Right cardiac atrium (tissue), 5 donors: ENCODE results near the gene EPHA2. TPM values are rescaled to one million over a fixed set of nuclear protein-coding genes. Genes with fewer than 3 reads are reported as not detected.

ENCODE experiments used
- ATAC-seq, 2 donors: fragments of 200-7000 bp; cut with Tn5 transposase; one replicate each; pipeline versions ENCODE4 v1.8.0 to v1.9.1; 2020; ENCODE audit warnings: moderate library complexity in 2 of 2, mild to moderate bottlenecking in 1 of 2
- DNase-seq, 3 donors: peaks; one replicate each; pipeline ENCODE4 v3.0.0-alpha.2; 2020
- H3K27ac ChIP-seq: one replicate; pipeline ENCODE4 v1.5.1; 2013; ENCODE audit warnings: mild to moderate bottlenecking, low read length, control low read depth, moderate library complexity
- H3K27me3 ChIP-seq: one replicate; pipeline ENCODE4 v1.6.1; 2013; ENCODE audit not compliant: control insufficient read depth, insufficient read depth
- H3K4me1 ChIP-seq: one replicate; pipeline ENCODE4 v1.6.1; 2013; ENCODE audit warnings: low read length; ENCODE audit not compliant: control insufficient read depth, insufficient read depth
- H3K4me3 ChIP-seq: one replicate; pipeline ENCODE4 v1.5.1; 2013; ENCODE audit warnings: low read length, control low read depth
- H3K9me3 ChIP-seq: one replicate; pipeline ENCODE4 v1.6.1; 2013; ENCODE audit warnings: low read length; ENCODE audit not compliant: control insufficient read depth
- WGBS: extraction: QIAGEN DNeasy Blood & Tissue Kit; methylation state at CpG from one replicate; pipeline ENCODE4 v1.1.7; 2013; 5-methylcytosine and 5-hydroxymethylcytosine counted together
- intact Hi-C, 4 donors: fragments of 100-400 bp; cut with DNase I; formaldehyde crosslinking; loops; one replicate each; pipeline versions ENCODE4 v1.11.0 to v1.14.0; 2022 to 2023
- polyA plus RNA-seq: library from polyadenylated mRNA; stranded (reverse); fragments of 200-250 nt; gene quantifications from one replicate; pipeline ENCODE4 v1.2.3, GENCODE V29; 2013
- total RNA-seq, 4 donors: library from RNA; stranded (reverse); fragmentation: NEBNext Ultra II Directional; extraction: Animal tissue kit (Norgen Biotek cat#: 25700); gene quantifications; one replicate each; pipeline ENCODE4 v1.2.1, GENCODE V29; 2021
- donor health status: healthy with polysubstance abuse.
- donor health status: DM: no; HTN: yes; CAD: no.
- donor health status: DM: no; HTN: no; CAD: no.
- donor health status: DM: no; HTN: yes; CAD: no; lungs with severe emphysema.
- donor health status: DM: yes; HTN: yes; CAD: no.

The EPHA2 gene
- total and polyA plus RNA-seq, 5 donors, result 6.4 to 15.7 (median 8.9) TPM

DNA sequence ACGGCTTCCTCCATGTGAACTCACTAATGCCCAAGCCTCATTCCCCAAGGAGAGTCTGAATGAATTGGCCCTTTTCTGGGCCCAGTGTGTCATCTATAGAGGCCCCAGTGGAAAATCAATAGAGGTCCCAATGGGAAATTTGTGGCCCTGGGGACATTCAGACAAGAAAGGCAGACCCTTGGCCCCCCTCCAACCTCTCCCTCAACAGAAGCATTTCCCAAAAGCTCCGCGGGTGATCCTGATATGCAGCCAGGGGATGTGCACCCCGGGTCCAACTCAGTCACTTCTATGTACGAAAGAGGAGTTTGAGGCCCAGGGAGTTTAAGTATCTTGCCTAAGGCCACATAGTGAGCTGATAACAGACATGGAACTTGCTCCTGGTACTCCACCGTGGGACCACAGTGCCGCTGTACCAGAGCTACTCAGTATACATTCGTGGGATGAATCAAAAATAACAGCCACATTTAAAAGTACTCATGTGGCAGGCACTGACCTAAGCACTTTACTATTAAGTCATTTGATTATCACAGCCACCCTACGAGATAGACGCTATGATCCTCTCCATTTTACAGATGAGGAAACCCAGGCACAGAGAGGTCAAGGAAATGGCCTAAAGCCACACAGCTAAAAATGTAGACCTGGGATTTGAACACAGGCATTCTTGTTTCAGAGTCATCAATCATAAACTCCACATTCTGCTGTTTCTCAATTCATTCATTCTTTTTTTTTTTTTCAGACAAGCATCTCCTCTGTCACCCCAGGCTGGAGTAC lies 8.5 kb downstream of the EPHA2 start:
- Histone ChIP-seq H3K27me3 (no peaks in the 10 kb centered on the region), H3K27ac (peak overlapping the region; percentile 99), H3K9me3 (no peaks in the 10 kb centered on the region), H3K4me1 (peaks cover 37% of the 10 kb centered on the region), H3K4me3 (no peak overlapping the region)
- intact Hi-C loops, result no loop called here
- DNase-seq (no peak), ATAC-seq (no peak)
- 49% methylated on average over 10 of the region's 10 CpGs for WGBS

DNA sequence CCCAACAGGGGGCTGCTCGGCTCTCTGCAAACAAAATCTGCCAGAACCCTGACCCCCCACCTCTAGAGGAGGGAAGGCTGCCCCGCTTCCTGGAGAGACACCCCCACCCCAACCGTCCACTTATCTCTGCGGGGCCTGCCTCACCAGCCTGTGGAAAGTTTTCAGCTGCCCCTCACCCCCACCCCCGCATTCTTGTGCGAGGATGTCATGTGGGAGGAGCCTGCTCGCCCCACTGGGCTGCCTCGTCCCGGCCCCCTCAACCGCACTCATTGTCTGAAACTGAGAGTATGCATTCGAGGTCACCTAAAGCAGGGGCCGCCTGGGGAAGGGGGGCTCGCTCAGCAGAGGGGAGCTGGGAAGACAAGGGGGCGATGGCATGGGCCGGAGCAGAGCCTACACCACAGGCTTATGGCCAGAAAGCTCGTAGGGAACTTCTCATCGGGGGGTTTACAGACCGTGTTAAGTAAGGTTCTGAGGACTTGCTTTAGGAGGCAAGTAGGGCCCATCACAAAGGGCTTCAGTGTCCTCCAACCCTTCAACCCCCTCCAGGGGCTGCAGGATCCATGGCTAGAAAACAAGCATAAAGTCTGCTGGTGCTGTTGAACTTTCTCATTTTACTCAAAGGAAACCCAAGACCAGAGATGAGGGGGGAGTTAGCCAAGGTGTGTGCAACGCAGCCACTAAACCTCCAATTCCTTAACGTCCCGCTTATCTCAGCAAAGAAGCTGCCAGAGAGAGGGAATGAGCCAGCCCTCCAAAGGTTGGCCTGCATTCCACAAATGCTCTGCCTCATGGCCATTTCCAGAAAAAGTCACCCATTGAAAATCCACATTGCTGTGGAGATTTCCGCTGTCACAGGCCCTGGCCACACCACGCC lies 9.4 kb downstream of the EPHA2 start:
- H3K27me3 ChIP-seq, result no peaks in the 10 kb centered on the region
- DNase-seq, result peak; percentile 83 to 92 (median 90)
- H3K4me3 ChIP-seq, result no peak overlapping the region
- peak overlapping the region; percentile 99 for H3K27ac ChIP-seq
- intact Hi-C loops, result no loop called here
- H3K4me1 ChIP-seq, result peaks cover 39% of the 10 kb centered on the region
- peak; percentile 63 to 72 for ATAC-seq
- WGBS, result 17% methylated on average over 23 of the region's 23 CpGs
- H3K9me3 ChIP-seq, result no peaks in the 10 kb centered on the region

DNA sequence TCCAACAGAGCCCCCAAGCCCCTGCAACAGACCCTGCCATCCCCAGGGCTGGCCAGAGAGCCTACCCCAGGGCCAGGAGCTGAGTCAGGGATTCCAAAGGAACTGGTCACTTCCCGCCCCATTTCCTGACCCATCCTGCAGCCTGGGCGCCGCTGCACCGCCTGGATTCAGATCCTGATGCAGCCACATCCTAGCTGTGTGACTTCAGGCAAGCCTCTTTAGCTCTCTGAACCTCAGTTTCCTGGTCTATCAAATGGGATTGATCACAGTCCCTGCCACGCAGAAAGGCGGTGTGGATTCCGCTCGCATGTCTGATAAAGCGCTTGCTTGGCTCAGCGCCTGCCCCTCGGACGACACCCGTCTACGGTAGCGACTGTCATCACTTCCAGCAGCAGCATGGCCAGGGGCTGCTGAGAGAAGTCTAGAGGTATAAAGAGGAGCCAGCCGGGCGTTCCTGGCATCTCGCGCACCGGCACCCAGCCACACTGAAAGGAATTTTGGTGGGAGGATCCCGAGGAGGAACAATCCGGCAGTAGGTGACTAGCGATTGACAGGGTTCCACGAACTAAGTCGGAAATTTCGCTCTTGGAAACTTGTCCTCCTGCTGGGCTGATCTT lies 10.1 kb downstream of the EPHA2 start:
- ATAC-seq (peak; percentile 69 to 81), DNase-seq (peak; percentile 84 to 93 (median 93))
- Histone ChIP-seq H3K4me3 (no peak overlapping the region), H3K27ac (peak overlapping the region; percentile 99), H3K4me1 (peaks cover 39% of the 10 kb centered on the region), H3K9me3 (no peaks in the 10 kb centered on the region), H3K27me3 (no peaks in the 10 kb centered on the region)
- intact Hi-C loops, result no loop called here
- 12% methylated on average over 26 of the region's 26 CpGs for WGBS

DNA sequence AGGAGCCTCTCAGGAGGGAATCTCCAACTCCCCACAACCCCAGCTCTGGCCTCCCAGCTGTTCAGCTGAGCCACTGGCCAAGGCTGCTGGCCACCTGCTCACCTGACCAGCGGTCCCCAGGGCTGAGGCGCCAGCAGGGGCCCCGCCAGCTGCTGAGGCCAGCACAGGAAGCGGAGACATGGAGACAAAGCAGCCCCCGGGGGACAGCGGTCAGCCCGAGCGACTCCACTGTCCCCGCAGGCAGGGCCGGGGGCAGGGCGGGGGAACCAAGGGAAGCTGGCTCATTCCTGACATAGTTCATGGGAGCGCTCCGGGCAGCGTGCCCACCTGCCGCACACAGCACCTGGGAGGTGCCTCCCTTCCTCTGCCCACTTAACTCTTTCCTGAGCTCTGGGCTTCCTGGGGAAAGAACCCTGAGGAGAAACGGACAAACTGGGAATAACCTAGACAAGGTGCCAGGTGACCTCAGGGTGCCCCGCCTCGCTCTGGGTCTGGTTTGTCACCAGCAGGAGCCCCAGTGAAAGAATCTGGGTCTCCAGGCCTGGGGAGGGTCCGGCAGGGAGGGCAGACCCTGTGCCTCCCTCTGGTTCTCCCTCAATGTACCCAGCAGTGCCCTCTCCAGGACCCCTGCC lies 10.7 kb downstream of the EPHA2 start:
- peaks cover 40% of the 10 kb centered on the region for H3K4me1 ChIP-seq

DNA sequence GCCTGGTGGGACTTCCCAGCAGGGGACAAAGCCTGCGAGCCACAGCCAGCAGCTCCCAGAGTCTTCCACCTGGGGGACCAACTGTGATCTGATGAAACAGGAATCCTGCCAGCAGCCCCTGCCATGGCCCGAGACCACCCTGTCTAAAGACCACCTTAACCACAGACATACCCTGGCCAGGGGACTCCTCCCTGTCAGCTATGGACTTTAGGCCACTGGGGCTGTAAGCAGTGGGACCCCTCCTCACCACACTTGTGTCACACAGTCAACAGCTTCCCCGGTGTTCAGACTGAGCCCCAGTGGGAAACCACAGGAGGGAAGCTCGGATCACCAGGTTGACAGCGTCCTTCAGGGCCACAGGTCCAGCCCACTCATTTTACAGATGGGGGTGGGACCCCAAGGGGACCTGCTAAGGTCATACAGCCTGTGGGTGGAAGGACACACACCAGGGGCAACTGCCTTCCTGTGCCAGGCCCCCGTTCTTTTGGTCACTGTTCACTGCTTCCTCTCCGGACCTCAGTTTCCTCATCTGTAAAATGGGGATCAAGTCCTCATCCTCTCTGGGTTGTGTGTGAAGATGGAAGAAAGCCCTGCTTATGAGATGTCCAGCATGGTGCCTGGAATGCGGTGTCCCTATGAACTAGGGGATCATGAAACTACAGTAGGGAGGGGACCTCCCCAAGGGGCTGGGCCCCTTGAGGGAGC lies 11.4 kb downstream of the EPHA2 start:
- H3K4me1 ChIP-seq, result peaks cover 44% of the 10 kb centered on the region
- DNase-seq, result peak in 1 of 3 donors; percentile 45
- H3K4me3 ChIP-seq, result no peak overlapping the region
- WGBS, result 55% methylated on average over 8 of the region's 8 CpGs
- H3K27me3 ChIP-seq, result no peaks in the 10 kb centered on the region
- no peaks in the 10 kb centered on the region for H3K9me3 ChIP-seq
- ATAC-seq, result no peak
- intact Hi-C loops, result no loop called here
- peak overlapping the region; percentile 99 for H3K27ac ChIP-seq

More for the DNA sequence above, 10.7 kb downstream of the EPHA2 start:
- peak overlapping the region; percentile 99 for H3K27ac ChIP-seq
- DNase-seq, result peak; percentile 83 to 94 (median 93)
- intact Hi-C loops, result no loop called here
- H3K4me3 ChIP-seq, result no peak overlapping the region
- H3K9me3 ChIP-seq, result no peaks in the 10 kb centered on the region
- peak; percentile 58 to 64 for ATAC-seq
- WGBS, result 25% methylated on average over 19 of the region's 19 CpGs
- H3K27me3 ChIP-seq, result no peaks in the 10 kb centered on the region

DNA sequence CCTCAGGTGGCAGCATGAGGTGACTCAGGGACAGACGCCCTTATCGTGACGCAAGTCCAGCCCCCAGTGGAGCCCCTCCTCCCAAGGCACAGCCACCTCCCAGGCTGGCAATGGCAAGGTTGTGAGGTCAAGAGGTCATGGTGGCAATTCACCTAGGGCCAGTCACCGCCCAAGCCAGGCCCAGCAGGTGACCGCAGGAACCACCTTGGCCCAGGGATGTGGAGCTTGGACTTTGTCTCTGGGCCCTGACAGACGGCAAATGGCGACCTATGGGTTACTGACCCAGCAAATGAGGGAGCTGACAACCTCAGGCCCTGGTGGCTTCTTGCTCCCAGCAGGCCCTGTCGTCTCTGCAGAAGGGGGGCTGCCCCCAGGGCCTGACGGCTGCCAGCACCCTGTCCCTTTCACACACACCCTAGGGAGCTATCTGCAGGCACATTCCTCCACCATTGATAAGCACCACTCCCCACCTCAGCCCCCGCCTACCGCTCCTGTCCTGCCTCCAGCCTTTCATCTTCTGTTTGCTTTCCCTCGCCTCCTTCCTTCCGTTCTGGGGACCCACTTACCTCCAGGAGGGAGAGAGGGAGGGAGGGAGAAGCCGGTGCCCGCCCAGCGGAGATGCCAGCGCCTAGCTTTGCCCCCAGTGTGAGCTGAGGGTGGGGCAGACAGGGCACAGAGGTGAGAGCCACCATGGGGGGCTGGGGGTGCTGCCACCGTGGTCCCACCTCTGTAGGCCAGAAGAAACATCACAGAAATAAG lies 12.1 kb downstream of the EPHA2 start:
- Histone ChIP-seq H3K9me3 (no peaks in the 10 kb centered on the region), H3K4me1 (peaks cover 44% of the 10 kb centered on the region), H3K27ac (peak overlapping the region; percentile 99), H3K27me3 (no peaks in the 10 kb centered on the region), H3K4me3 (no peak overlapping the region)
- intact Hi-C loops, result no loop called here
- DNase-seq, result peak; percentile 50 to 88 (median 85)
- WGBS, result 61% methylated on average over 18 of the region's 18 CpGs
- peak; percentile 33 to 50 for ATAC-seq

DNA sequence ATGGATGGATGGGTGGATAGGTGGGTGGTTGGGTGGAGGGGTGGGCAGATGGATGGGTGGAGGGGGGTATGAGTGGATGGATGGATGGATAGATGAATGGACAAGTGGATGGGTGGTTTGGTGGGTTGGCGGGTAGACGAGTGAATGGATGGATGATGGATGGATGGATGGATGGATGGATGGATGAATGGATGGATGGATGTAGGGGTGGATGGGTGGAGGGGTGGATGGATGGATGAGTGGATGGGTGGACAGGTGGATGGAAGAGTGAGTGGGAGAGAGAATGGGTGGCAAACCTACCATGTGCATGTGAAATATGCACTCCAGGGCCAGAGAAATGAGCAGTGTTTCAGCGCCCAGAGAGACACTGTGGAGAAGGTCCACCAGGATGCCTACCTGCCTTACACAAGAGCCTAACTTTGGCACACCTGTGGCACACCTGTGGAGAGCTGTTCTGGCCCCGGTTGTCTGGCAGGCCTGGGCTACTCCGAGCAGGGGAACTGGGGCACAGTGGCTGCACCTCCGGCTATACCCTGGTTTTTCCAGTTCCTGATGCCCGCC lies 12.8 kb downstream of the EPHA2 start:
- no peak for DNase-seq
- no peak for ATAC-seq
- H3K27ac ChIP-seq, result peak overlapping the region; percentile 99
- WGBS, result 96% methylated on average over 7 of the region's 7 CpGs
- intact Hi-C loops, result no loop called here
- H3K9me3 ChIP-seq, result no peaks in the 10 kb centered on the region
- H3K27me3 ChIP-seq, result no peaks in the 10 kb centered on the region
- peaks cover 44% of the 10 kb centered on the region for H3K4me1 ChIP-seq
- no peak overlapping the region for H3K4me3 ChIP-seq

DNA sequence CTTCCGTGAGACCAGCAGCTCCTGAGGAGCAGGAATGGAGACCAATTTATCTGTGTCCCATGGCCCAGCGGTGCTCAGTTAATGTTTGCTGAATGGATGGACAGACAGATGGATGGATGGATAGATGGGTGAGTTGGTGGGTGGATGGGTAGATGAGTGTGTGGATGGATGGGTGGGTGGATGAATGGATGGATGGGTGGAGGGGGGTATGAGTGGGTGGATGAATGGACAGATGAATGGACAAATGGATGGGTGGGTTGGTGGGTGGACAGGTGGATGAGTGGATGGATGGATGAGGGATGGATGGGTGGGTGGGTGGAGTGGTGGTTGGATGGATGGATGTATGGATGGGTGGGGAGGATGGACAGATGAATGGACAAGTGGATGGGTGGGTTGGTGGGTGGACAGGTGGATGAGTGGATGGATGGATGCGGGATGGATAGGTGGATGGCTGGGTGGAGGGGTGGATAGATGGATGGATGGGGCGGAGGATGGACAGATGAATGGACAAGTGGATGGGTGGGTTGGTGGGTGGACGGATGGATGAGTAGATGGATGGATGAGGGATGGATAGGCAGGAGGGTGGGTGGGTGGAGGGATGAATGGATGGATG lies 13.4 kb downstream of the EPHA2 start:
- no peak overlapping the region for H3K4me3 ChIP-seq
- H3K27me3 ChIP-seq, result no peaks in the 10 kb centered on the region
- DNase-seq, result no peak
- 91% methylated on average over 5 of the region's 5 CpGs for WGBS
- peak overlapping the region; percentile 71 for H3K27ac ChIP-seq
- no peak for ATAC-seq
- intact Hi-C loops, result no loop called here
- peaks cover 44% of the 10 kb centered on the region for H3K4me1 ChIP-seq
- H3K9me3 ChIP-seq, result no peaks in the 10 kb centered on the region

DNA sequence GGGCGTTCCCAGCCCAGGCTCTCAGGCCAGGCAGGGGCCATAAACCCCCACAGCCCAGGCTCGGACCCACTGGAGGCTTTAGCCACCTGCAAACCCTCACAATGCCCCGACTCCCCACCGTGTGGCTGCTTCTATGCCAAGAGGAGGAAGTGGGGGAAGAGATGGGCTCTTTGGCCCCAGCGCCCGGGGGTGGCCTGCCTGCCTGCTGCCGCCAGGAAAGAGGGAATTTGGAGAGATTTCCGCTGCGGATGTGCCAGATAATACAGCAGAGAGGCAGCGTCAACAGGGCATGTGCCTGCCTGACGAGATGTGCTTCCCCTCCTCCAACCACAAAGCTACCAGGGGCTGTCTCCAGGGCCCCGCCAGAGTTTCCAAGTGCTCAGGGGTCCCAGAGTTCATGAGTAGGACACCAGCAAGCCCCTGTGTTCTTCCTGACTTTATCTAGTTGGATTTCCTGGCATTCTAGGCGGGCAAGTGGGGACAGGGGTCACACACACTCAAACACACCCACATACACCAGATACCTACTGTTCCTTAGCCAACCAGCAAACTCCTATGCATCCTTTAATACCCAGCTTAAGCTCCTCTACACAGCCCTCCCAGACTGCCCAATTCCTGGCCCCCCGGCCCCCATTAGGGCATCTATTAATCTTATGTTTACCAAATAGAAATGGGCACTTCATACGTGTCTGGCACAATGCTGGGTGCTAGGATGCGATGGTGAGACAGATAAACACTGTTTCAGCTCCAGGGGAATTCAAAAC lies 14.1 kb downstream of the EPHA2 start:
- Histone ChIP-seq H3K4me3 (no peak overlapping the region), H3K9me3 (no peaks in the 10 kb centered on the region), H3K4me1 (peaks cover 38% of the 10 kb centered on the region), H3K27me3 (no peaks in the 10 kb centered on the region), H3K27ac (peak overlapping the region; percentile 71)
- DNase-seq (peak in 1 of 3 donors; percentile 71), ATAC-seq (peak; percentile 1 to 2)
- intact Hi-C loops, result no loop called here
- 17% methylated on average over 16 of the region's 16 CpGs for WGBS
